NCI-H524 (cell line): ENCODE measurements around the gene DCDC2C.
"Not testable (repeated sequence)": the region's sequence is repeated elsewhere in the genome, so short reads cannot be mapped to it uniquely, and the experiment has no call there.

Source experiments
- DNase-seq, 2 experiments: peaks; one replicate each; lab custom pipeline; 2025; lab: John Stamatoyannopoulos, UW

The DCDC2C gene

GRCh38 chr2:3703236-3703756, at the start of gene DCDC2C:
TSS of gene DCDC2C (plus strand) at chr2:3703575. CDS start at chr2:3703752, 177 bp downstream.
- no peak for DNase-seq

- peak in 1 of 2 experiments; percentile 24 for DNase-seq
Observed at GRCh38 chr2:3654011-3654410, 49.4 kb upstream of the DCDC2C start.

GRCh38 chr2:3654531-3655225, 48.7 kb upstream of the DCDC2C start:
- DNase-seq = no peak

- no peak for DNase-seq
Observed at GRCh38 chr2:3655871-3656761, 47.3 kb upstream of the DCDC2C start.

GRCh38 chr2:3656762-3657721, 46.3 kb upstream of the DCDC2C start:
- no peak for DNase-seq

- DNase-seq = no peak
Observed at GRCh38 chr2:3657881-3658280, 45.5 kb upstream of the DCDC2C start, which contains the start of gene ALLC. TSS of gene ALLC (plus strand) at chr2:3658200. CDS start at chr2:3671158, 12,958 bp downstream.

GRCh38 chr2:3659447-3660432, 43.6 kb upstream of the DCDC2C start:
- DNase-seq = peak in 1 of 2 experiments; percentile 53

- DNase-seq = not testable (repeated sequence)
Observed at GRCh38 chr2:3660640-3661039, 42.7 kb upstream of the DCDC2C start.

- no peak for DNase-seq
Observed at GRCh38 chr2:3661149-3661660, 42.2 kb upstream of the DCDC2C start.

GRCh38 chr2:3662239-3662638, 41.1 kb upstream of the DCDC2C start:
- DNase-seq = no peak

GRCh38 chr2:3664118-3664517, 39.3 kb upstream of the DCDC2C start:
- no peak for DNase-seq

- no peak for DNase-seq
Observed at GRCh38 chr2:3664925-3665324, 38.5 kb upstream of the DCDC2C start.

GRCh38 chr2:3665886-3666612, 37.3 kb upstream of the DCDC2C start:
- no peak for DNase-seq

GRCh38 chr2:3666613-3666975, 36.8 kb upstream of the DCDC2C start:
- DNase-seq = no peak

GRCh38 chr2:3667151-3667631, 36.2 kb upstream of the DCDC2C start:
- DNase-seq = peak; percentile 79 to 91

- no peak for DNase-seq
Observed at GRCh38 chr2:3669656-3670055, 33.7 kb upstream of the DCDC2C start.

- DNase-seq = no peak
Observed at GRCh38 chr2:3670376-3670775, 33.0 kb upstream of the DCDC2C start.

- DNase-seq = no peak
Observed at GRCh38 chr2:3670941-3671340, 32.4 kb upstream of the DCDC2C start.
